GM10266 (cell line): ENCODE results near the gene ASTN1.

ENCODE experiments used
- DNase-seq: peaks from one replicate; pipeline ENCODE4 v3.0.0; 2012; ENCODE audit errors: extremely low spot score
- CTCF ChIP-seq: IDR thresholded peaks from 2 replicates; pipeline ENCODE4 v1.5.1; 2012; ENCODE audit warnings: mild to moderate bottlenecking, low read depth; ENCODE audit not compliant: control insufficient read depth, insufficient read depth; ENCODE audit errors: missing control alignments

Gene ASTN1

GRCh38 chr1:176954242-176954641 is 210.3 kb downstream of the ASTN1 start:
- DNase-seq: no peak
- TF ChIP-seq CTCF: no peak

- TF ChIP-seq CTCF: no peak
- DNase-seq: no peak
These were observed 213.7 kb downstream of the ASTN1 start for GRCh38 chr1:176950736-176951324.

- peak; percentile 40 for DNase-seq
- TF ChIP-seq CTCF: peak; percentile 64
These were observed 215.4 kb downstream of the ASTN1 start for GRCh38 chr1:176949033-176949662.

- no peak for DNase-seq
- TF ChIP-seq CTCF: no peak
These were observed 219.9 kb downstream of the ASTN1 start for GRCh38 chr1:176944606-176945005.

GRCh38 chr1:176943783-176944182 is 220.7 kb downstream of the ASTN1 start:
- DNase-seq: no peak

GRCh38 chr1:176942346-176942745 is 222.2 kb downstream of the ASTN1 start:
- DNase-seq: no peak
- no peak for TF ChIP-seq CTCF

More at GRCh38 chr1:176943783-176944182, 220.7 kb downstream of the ASTN1 start:
- TF ChIP-seq CTCF: no peak

- no peak for DNase-seq
These were observed 224.5 kb downstream of the ASTN1 start for GRCh38 chr1:176939993-176940392.

More at GRCh38 chr1:176939993-176940392, 224.5 kb downstream of the ASTN1 start:
- no peak for TF ChIP-seq CTCF
